ENCODE measurements around the gene SLC35F6. TPM values are rescaled to one million over a fixed set of nuclear protein-coding genes. Genes with fewer than 3 reads are reported as not detected.

The SLC35F6 gene
- total and polyA plus RNA-seq, 4 donors: 9.6 to 34.6 (median 21.6) TPM

- intact Hi-C loops (cut with DNase I): loop anchor here (2.0 to 5.0 kb wide), 2 partner anchors 29 to 39 kb away; partner anchors contain the start of gene KCNK3 (in 1 of the 2)
- peak overlapping the region in 1 of 2 donors; percentile 1 for H3K27ac ChIP-seq (ENCODE audit: low read depth in 1 of 2, low read length in 2 of 2)
- no peaks in the 10 kb centered on the region for H3K36me3 ChIP-seq (ENCODE audit: control insufficient read depth in 1 of 2, insufficient read depth in 2 of 2, low read length in 1 of 2)
- H3K4me1 ChIP-seq (ENCODE audit: control insufficient read depth in 1 of 2, insufficient read depth in 2 of 2, low read length in 2 of 2): no peaks in the 10 kb centered on the region
- peak; percentile 4 for ATAC-seq (ENCODE audit: low FRiP score)
- whole genome bisulfite sequencing, 2 donors: 69 to 75% methylated on average over 12 of the region's 12 CpGs
- H3K4me3 ChIP-seq (ENCODE audit: low read length in 2 of 2): no peak overlapping the region
- H3K9me3 ChIP-seq (ENCODE audit: control insufficient read depth, low read length): no peaks in the 10 kb centered on the region
- DNase-seq: no peak
- no peaks in the 10 kb centered on the region for H3K27me3 ChIP-seq (ENCODE audit: control insufficient read depth in 1 of 2, insufficient read depth in 2 of 2, low read length in 1 of 2)
Observed at GRCh38 chr2:26721115-26722032, 42.7 kb upstream of the SLC35F6 start.

DNA sequence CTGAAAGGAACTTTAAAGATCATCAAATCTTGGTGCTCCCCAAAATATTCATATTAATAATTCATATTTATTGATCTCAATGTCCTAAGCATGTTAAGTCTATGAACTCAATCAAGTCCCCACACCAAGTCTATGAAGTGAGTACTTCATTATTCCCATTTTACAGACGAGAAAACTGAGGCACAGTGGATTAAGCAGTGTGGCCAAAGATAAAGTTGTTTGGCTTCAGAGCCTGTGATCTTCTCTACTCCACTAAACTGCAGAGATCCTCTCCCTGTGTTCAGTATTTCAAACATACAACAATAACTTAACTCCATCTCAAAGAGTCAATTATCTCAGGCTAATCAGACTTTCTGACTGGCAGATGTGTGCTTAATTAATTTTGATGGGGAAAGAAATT is 41.8 kb upstream of the SLC35F6 start:
- no peaks in the 10 kb centered on the region for H3K36me3 ChIP-seq (ENCODE audit: control insufficient read depth in 1 of 2, insufficient read depth in 2 of 2, low read length in 1 of 2)
- no peak overlapping the region for H3K4me3 ChIP-seq (ENCODE audit: low read length in 2 of 2)
- no peak overlapping the region for H3K27ac ChIP-seq (ENCODE audit: low read depth in 1 of 2, low read length in 2 of 2)
- ATAC-seq (ENCODE audit: low FRiP score) (no peak), DNase-seq (no peak)
- H3K9me3 ChIP-seq (ENCODE audit: control insufficient read depth, low read length): no peaks in the 10 kb centered on the region
- no peaks in the 10 kb centered on the region for H3K4me1 ChIP-seq (ENCODE audit: control insufficient read depth in 1 of 2, insufficient read depth in 2 of 2, low read length in 2 of 2)
- 86 to 96% methylated on average over 1 of the region's 1 CpG for WGBS, 2 donors
- intact Hi-C loops (cut with DNase I): loop anchor here in 1 of 2 donors (5.0 kb wide), 1 partner anchor 40 kb away; no protein-coding TSS in a partner anchor
- no peaks in the 10 kb centered on the region for H3K27me3 ChIP-seq (ENCODE audit: control insufficient read depth in 1 of 2, insufficient read depth in 2 of 2, low read length in 1 of 2)

DNA sequence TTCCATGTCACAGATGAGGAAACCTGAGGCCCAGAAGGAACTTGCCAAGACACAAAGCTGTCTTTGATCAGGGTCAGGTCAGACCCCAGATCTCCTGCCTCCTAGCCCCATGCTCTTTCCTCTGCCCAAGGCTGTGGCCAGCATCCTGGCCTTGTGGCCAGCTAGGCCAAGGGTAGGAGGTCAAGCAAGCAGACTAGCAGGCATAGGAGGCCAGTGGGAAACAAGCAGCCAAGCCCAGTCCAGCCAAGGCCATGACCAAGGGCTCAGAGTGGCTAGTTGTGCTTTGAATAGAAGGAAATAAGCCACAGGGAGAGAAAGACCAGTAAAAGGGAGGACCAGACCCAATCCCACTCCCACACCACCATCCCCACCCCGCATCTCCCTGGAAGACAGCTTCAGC is 41.2 kb upstream of the SLC35F6 start:
- H3K9me3 ChIP-seq (ENCODE audit: control insufficient read depth, low read length): no peaks in the 10 kb centered on the region
- H3K4me3 ChIP-seq (ENCODE audit: low read length in 2 of 2): no peak overlapping the region
- no peaks in the 10 kb centered on the region for H3K27me3 ChIP-seq (ENCODE audit: control insufficient read depth in 1 of 2, insufficient read depth in 2 of 2, low read length in 1 of 2)
- ATAC-seq (ENCODE audit: low FRiP score) (no peak), DNase-seq (no peak)
- peak overlapping the region in 1 of 2 donors; percentile 66 for H3K27ac ChIP-seq (ENCODE audit: low read depth in 1 of 2, low read length in 2 of 2)
- H3K4me1 ChIP-seq (ENCODE audit: control insufficient read depth in 1 of 2, insufficient read depth in 2 of 2, low read length in 2 of 2): no peaks in the 10 kb centered on the region
- intact Hi-C loops (cut with DNase I): loop anchor here in 1 of 2 donors (5.0 kb wide), 1 partner anchor 41 kb away; no protein-coding TSS in a partner anchor
- 93 to 100% methylated on average over 1 of the region's 1 CpG for WGBS, 2 donors
- no peaks in the 10 kb centered on the region for H3K36me3 ChIP-seq (ENCODE audit: control insufficient read depth in 1 of 2, insufficient read depth in 2 of 2, low read length in 1 of 2)

- Histone ChIP-seq H3K27me3 (ENCODE audit: control insufficient read depth in 1 of 2, insufficient read depth in 2 of 2, low read length in 1 of 2) (no peaks in the 10 kb centered on the region), H3K4me1 (ENCODE audit: control insufficient read depth in 1 of 2, insufficient read depth in 2 of 2, low read length in 2 of 2) (no peaks in the 10 kb centered on the region), H3K4me3 (ENCODE audit: low read length in 2 of 2) (no peak overlapping the region), H3K36me3 (ENCODE audit: control insufficient read depth in 1 of 2, insufficient read depth in 2 of 2, low read length in 1 of 2) (no peaks in the 10 kb centered on the region), H3K27ac (ENCODE audit: low read depth in 1 of 2, low read length in 2 of 2) (peak overlapping the region; percentile 20 to 66), H3K9me3 (ENCODE audit: control insufficient read depth, low read length) (no peaks in the 10 kb centered on the region)
- 85 to 86% methylated on average over 3 of the region's 3 CpGs for WGBS, 2 donors
- ATAC-seq (ENCODE audit: low FRiP score): no peak
- intact Hi-C loops (cut with DNase I): loop anchor here in 1 of 2 donors (5.0 kb wide), 1 partner anchor 41 kb away; no protein-coding TSS in a partner anchor
- DNase-seq: no peak
Observed at GRCh38 chr2:26723475-26723874, 40.6 kb upstream of the SLC35F6 start.

- Histone ChIP-seq H3K27me3 (ENCODE audit: control insufficient read depth in 1 of 2, insufficient read depth in 2 of 2, low read length in 1 of 2) (no peaks in the 10 kb centered on the region), H3K36me3 (ENCODE audit: control insufficient read depth in 1 of 2, insufficient read depth in 2 of 2, low read length in 1 of 2) (no peaks in the 10 kb centered on the region), H3K4me1 (ENCODE audit: control insufficient read depth in 1 of 2, insufficient read depth in 2 of 2, low read length in 2 of 2) (no peaks in the 10 kb centered on the region), H3K27ac (ENCODE audit: low read depth in 1 of 2, low read length in 2 of 2) (peak overlapping the region; percentile 20 to 76), H3K4me3 (ENCODE audit: low read length in 2 of 2) (no peak overlapping the region), H3K9me3 (ENCODE audit: control insufficient read depth, low read length) (no peaks in the 10 kb centered on the region)
- WGBS, 2 donors: 6% methylated on average over 10 to 14 of the region's 14 CpGs
- intact Hi-C loops (cut with DNase I): loop anchor here (1.0 to 5.0 kb wide), 2 partner anchors 40 to 42 kb away; no protein-coding TSS in a partner anchor
- peak; percentile 90 to 95 for DNase-seq
- peak; percentile 58 for ATAC-seq (ENCODE audit: low FRiP score)
Observed at GRCh38 chr2:26723991-26724750, 39.9 kb upstream of the SLC35F6 start.

DNA sequence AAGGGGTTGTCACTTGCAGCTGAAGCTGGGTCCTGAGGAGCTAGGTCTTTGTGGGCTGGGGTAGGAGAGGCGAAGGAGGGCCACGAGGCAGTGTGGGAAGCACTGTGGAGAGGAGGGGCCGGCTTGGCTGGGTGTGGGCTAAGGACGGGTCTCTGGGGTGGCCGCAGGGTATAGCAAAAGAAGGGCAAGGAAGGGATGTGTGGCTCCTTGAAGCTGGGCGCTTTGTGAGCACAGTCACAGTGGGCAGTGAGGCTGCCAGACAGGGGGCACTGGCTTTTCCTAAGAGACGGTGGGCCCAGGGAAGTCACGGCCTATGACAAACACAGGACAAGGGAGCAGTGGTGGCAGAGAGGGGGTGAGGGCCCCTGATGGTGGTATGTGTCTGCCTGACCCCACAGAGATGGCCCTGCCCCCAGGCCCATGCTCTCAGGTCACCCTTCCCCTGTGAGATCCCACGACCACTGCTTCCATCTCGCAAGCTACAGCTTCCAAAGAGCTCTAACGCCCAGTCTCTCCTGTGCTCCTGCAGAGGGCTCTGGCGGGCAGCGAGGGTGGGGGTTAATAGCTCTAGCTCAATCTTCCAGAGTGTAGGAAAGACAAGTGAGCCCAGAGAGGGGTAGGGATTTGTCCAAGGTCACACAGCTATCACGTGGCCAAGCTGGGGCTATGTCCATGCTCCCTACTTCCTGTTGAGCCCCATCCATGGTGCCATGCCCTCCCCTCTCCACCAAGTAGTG is 39.1 kb upstream of the SLC35F6 start:
- DNase-seq (no peak), ATAC-seq (ENCODE audit: low FRiP score) (no peak)
- H3K27ac ChIP-seq (ENCODE audit: low read depth in 1 of 2, low read length in 2 of 2): peak overlapping the region; percentile 10 to 76
- no peaks in the 10 kb centered on the region for H3K4me1 ChIP-seq (ENCODE audit: control insufficient read depth in 1 of 2, insufficient read depth in 2 of 2, low read length in 2 of 2)
- no peak overlapping the region for H3K4me3 ChIP-seq (ENCODE audit: low read length in 2 of 2)
- H3K9me3 ChIP-seq (ENCODE audit: control insufficient read depth, low read length): no peaks in the 10 kb centered on the region
- no peaks in the 10 kb centered on the region for H3K36me3 ChIP-seq (ENCODE audit: control insufficient read depth in 1 of 2, insufficient read depth in 2 of 2, low read length in 1 of 2)
- intact Hi-C loops (cut with DNase I): loop anchor here (1.0 to 5.0 kb wide), 2 partner anchors 41 to 43 kb away; no protein-coding TSS in a partner anchor
- no peaks in the 10 kb centered on the region for H3K27me3 ChIP-seq (ENCODE audit: control insufficient read depth in 1 of 2, insufficient read depth in 2 of 2, low read length in 1 of 2)
- WGBS, 2 donors: 81 to 88% methylated on average over 14 of the region's 14 CpGs

DNA sequence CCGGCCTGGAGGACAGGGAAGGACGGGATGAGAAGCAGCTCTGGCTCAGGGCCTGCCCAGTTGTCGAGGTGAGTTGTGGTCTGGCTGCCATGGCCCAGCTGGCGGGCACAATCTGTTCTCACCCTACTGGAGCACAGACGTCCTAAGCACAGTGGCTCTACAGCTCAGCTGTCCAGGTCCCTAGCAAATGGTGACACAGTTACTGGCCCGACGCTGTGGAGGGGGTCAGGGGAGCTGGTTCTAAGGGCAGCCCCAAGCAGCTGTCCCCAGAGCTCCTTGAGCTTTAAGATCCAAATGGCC is 38.6 kb upstream of the SLC35F6 start:
- DNase-seq (no peak), ATAC-seq (ENCODE audit: low FRiP score) (no peak)
- Histone ChIP-seq H3K4me1 (ENCODE audit: control insufficient read depth in 1 of 2, insufficient read depth in 2 of 2, low read length in 2 of 2) (no peaks in the 10 kb centered on the region), H3K9me3 (ENCODE audit: control insufficient read depth, low read length) (no peaks in the 10 kb centered on the region), H3K27me3 (ENCODE audit: control insufficient read depth in 1 of 2, insufficient read depth in 2 of 2, low read length in 1 of 2) (no peaks in the 10 kb centered on the region), H3K36me3 (ENCODE audit: control insufficient read depth in 1 of 2, insufficient read depth in 2 of 2, low read length in 1 of 2) (no peaks in the 10 kb centered on the region), H3K4me3 (ENCODE audit: low read length in 2 of 2) (no peak overlapping the region), H3K27ac (ENCODE audit: low read depth in 1 of 2, low read length in 2 of 2) (no peak overlapping the region)
- intact Hi-C loops (cut with DNase I): no loop called here
- 69 to 83% methylated on average over 7 of the region's 7 CpGs for WGBS, 2 donors

DNA sequence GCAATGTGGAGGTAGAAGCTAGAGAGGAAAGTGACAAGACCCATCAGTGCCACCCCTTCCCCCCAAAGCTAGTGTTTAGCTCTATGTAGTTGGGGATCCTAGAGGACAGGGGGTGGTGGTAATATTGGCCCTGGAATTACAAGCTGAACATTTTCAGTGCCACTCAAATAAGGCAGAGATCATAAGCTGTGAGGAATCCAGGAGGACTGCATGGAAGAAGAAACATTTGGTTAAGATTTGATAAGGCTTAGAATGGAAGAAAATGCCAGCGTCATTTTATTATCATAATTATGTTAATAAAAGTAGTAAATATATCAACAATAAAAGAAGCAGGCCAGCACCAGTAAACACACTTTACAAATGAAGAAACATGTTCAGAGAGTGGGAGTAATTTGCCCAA is 37.9 kb upstream of the SLC35F6 start:
- no peaks in the 10 kb centered on the region for H3K4me1 ChIP-seq (ENCODE audit: control insufficient read depth in 1 of 2, insufficient read depth in 2 of 2, low read length in 2 of 2)
- 39 to 51% methylated on average over 1 of the region's 1 CpG for WGBS, 2 donors
- no peaks in the 10 kb centered on the region for H3K27me3 ChIP-seq (ENCODE audit: control insufficient read depth in 1 of 2, insufficient read depth in 2 of 2, low read length in 1 of 2)
- DNase-seq (no peak), ATAC-seq (ENCODE audit: low FRiP score) (no peak)
- H3K36me3 ChIP-seq (ENCODE audit: control insufficient read depth in 1 of 2, insufficient read depth in 2 of 2, low read length in 1 of 2): no peaks in the 10 kb centered on the region
- no peaks in the 10 kb centered on the region for H3K9me3 ChIP-seq (ENCODE audit: control insufficient read depth, low read length)
- H3K27ac ChIP-seq (ENCODE audit: low read depth in 1 of 2, low read length in 2 of 2): no peak overlapping the region
- intact Hi-C loops (cut with DNase I): no loop called here
- H3K4me3 ChIP-seq (ENCODE audit: low read length in 2 of 2): no peak overlapping the region

Measured in aorta (tissue), 5 donors.